ENCODE measurements around the gene FLT1. TPM values are rescaled to one million over a fixed set of nuclear protein-coding genes. Genes with fewer than 3 reads are reported as not detected.

The FLT1 gene
- total and polyA plus RNA-seq, 9 donors, result 13.2 to 17.3 (median 15.8) TPM

- no peak overlapping the region for H3K4me3 ChIP-seq (ENCODE audit: low read length)
- H3K27ac ChIP-seq (ENCODE audit: low read length), result no peak overlapping the region
- DNase-seq, result no peak
- H3K4me1 ChIP-seq (ENCODE audit: control insufficient read depth, insufficient read depth, low read length), result no peaks in the 10 kb centered on the region
- H3K27me3 ChIP-seq (ENCODE audit: control insufficient read depth, insufficient read depth, low read length), result no peaks in the 10 kb centered on the region
- H3K36me3 ChIP-seq (ENCODE audit: control insufficient read depth, insufficient read depth, low read length), result no peaks in the 10 kb centered on the region
- no peaks in the 10 kb centered on the region for H3K9me3 ChIP-seq (replicated peaks; ENCODE audit: control insufficient read depth, low read depth, low read length)
- WGBS (ENCODE audit: insufficient coverage), result 76% methylated on average over 2 of the region's 7 CpGs
Measured at GRCh38 chr13:28401303-28402056, 93.4 kb downstream of the FLT1 start.

- H3K9me3 ChIP-seq (replicated peaks; ENCODE audit: control insufficient read depth, low read depth, low read length), result no peaks in the 10 kb centered on the region
- H3K36me3 ChIP-seq (ENCODE audit: control insufficient read depth, insufficient read depth, low read length), result no peaks in the 10 kb centered on the region
- no peaks in the 10 kb centered on the region for H3K27me3 ChIP-seq (ENCODE audit: control insufficient read depth, insufficient read depth, low read length)
- no peak overlapping the region for H3K27ac ChIP-seq (ENCODE audit: low read length)
- WGBS (ENCODE audit: insufficient coverage), result 38% methylated on average over 2 of the region's 2 CpGs
- H3K4me1 ChIP-seq (ENCODE audit: control insufficient read depth, insufficient read depth, low read length), result peaks cover 3% of the 10 kb centered on the region
- DNase-seq, result no peak
- no peak overlapping the region for H3K4me3 ChIP-seq (ENCODE audit: low read length)
Measured at GRCh38 chr13:28396053-28396452, 98.9 kb downstream of the FLT1 start.

- no peak overlapping the region for H3K27ac ChIP-seq (ENCODE audit: low read length)
- no peaks in the 10 kb centered on the region for H3K27me3 ChIP-seq (ENCODE audit: control insufficient read depth, insufficient read depth, low read length)
- DNase-seq, result peak; percentile 20
- 73% methylated on average over 3 of the region's 4 CpGs for WGBS (ENCODE audit: insufficient coverage)
- H3K9me3 ChIP-seq (replicated peaks; ENCODE audit: control insufficient read depth, low read depth, low read length), result no peaks in the 10 kb centered on the region
- peaks cover 3% of the 10 kb centered on the region for H3K4me1 ChIP-seq (ENCODE audit: control insufficient read depth, insufficient read depth, low read length)
- no peak overlapping the region for H3K4me3 ChIP-seq (ENCODE audit: low read length)
- H3K36me3 ChIP-seq (ENCODE audit: control insufficient read depth, insufficient read depth, low read length), result no peaks in the 10 kb centered on the region
Measured at GRCh38 chr13:28394422-28394821, 100.5 kb downstream of the FLT1 start.

GRCh38 chr13:28392896-28393505 is 101.9 kb downstream of the FLT1 start:
- Histone ChIP-seq H3K36me3 (ENCODE audit: control insufficient read depth, insufficient read depth, low read length) (no peaks in the 10 kb centered on the region), H3K9me3 (replicated peaks; ENCODE audit: control insufficient read depth, low read depth, low read length) (no peaks in the 10 kb centered on the region), H3K4me1 (ENCODE audit: control insufficient read depth, insufficient read depth, low read length) (peaks cover 3% of the 10 kb centered on the region), H3K27ac (ENCODE audit: low read length) (peak overlapping the region; percentile 6), H3K27me3 (ENCODE audit: control insufficient read depth, insufficient read depth, low read length) (no peaks in the 10 kb centered on the region), H3K4me3 (ENCODE audit: low read length) (no peak overlapping the region)
- no peak for DNase-seq
- WGBS (ENCODE audit: insufficient coverage), result 79% methylated on average over 3 of the region's 5 CpGs

GRCh38 chr13:28392428-28392827 is 102.5 kb downstream of the FLT1 start:
- DNase-seq, result peak; percentile 19

GRCh38 chr13:28387740-28388501 is 107.0 kb downstream of the FLT1 start:
- Histone ChIP-seq H3K4me1 (ENCODE audit: control insufficient read depth, insufficient read depth, low read length) (no peaks in the 10 kb centered on the region), H3K9me3 (replicated peaks; ENCODE audit: control insufficient read depth, low read depth, low read length) (no peaks in the 10 kb centered on the region), H3K27me3 (ENCODE audit: control insufficient read depth, insufficient read depth, low read length) (no peaks in the 10 kb centered on the region), H3K36me3 (ENCODE audit: control insufficient read depth, insufficient read depth, low read length) (no peaks in the 10 kb centered on the region), H3K27ac (ENCODE audit: low read length) (no peak overlapping the region), H3K4me3 (ENCODE audit: low read length) (no peak overlapping the region)
- 28% methylated on average over 3 of the region's 4 CpGs for WGBS (ENCODE audit: insufficient coverage)
- no peak for DNase-seq

More at GRCh38 chr13:28392428-28392827, 102.5 kb downstream of the FLT1 start:
- Histone ChIP-seq H3K36me3 (ENCODE audit: control insufficient read depth, insufficient read depth, low read length) (no peaks in the 10 kb centered on the region), H3K27ac (ENCODE audit: low read length) (peak overlapping the region; percentile 6), H3K27me3 (ENCODE audit: control insufficient read depth, insufficient read depth, low read length) (no peaks in the 10 kb centered on the region), H3K4me1 (ENCODE audit: control insufficient read depth, insufficient read depth, low read length) (peaks cover 3% of the 10 kb centered on the region), H3K4me3 (ENCODE audit: low read length) (no peak overlapping the region), H3K9me3 (replicated peaks; ENCODE audit: control insufficient read depth, low read depth, low read length) (no peaks in the 10 kb centered on the region)
- no CpG with 5 or more reads among the region's 2 CpGs for WGBS (ENCODE audit: insufficient coverage)

- Histone ChIP-seq H3K27ac (ENCODE audit: low read length) (no peak overlapping the region), H3K27me3 (ENCODE audit: control insufficient read depth, insufficient read depth, low read length) (no peaks in the 10 kb centered on the region), H3K9me3 (replicated peaks; ENCODE audit: control insufficient read depth, low read depth, low read length) (no peaks in the 10 kb centered on the region), H3K4me3 (ENCODE audit: low read length) (no peak overlapping the region), H3K4me1 (ENCODE audit: control insufficient read depth, insufficient read depth, low read length) (no peaks in the 10 kb centered on the region), H3K36me3 (ENCODE audit: control insufficient read depth, insufficient read depth, low read length) (no peaks in the 10 kb centered on the region)
- DNase-seq, result no peak
- no CpG with 5 or more reads among the region's 1 CpG for WGBS (ENCODE audit: insufficient coverage)
Measured at GRCh38 chr13:28385362-28385761, 109.6 kb downstream of the FLT1 start.

GRCh38 chr13:28384789-28385188 is 110.1 kb downstream of the FLT1 start:
- Histone ChIP-seq H3K27ac (ENCODE audit: low read length) (no peak overlapping the region), H3K4me3 (ENCODE audit: low read length) (no peak overlapping the region), H3K4me1 (ENCODE audit: control insufficient read depth, insufficient read depth, low read length) (no peaks in the 10 kb centered on the region), H3K9me3 (replicated peaks; ENCODE audit: control insufficient read depth, low read depth, low read length) (no peaks in the 10 kb centered on the region), H3K36me3 (ENCODE audit: control insufficient read depth, insufficient read depth, low read length) (no peaks in the 10 kb centered on the region), H3K27me3 (ENCODE audit: control insufficient read depth, insufficient read depth, low read length) (no peaks in the 10 kb centered on the region)
- DNase-seq, result no peak
- WGBS (ENCODE audit: insufficient coverage), result 85% methylated on average over 3 of the region's 4 CpGs

- Histone ChIP-seq H3K27ac (ENCODE audit: low read length) (no peak overlapping the region), H3K4me1 (ENCODE audit: control insufficient read depth, insufficient read depth, low read length) (no peaks in the 10 kb centered on the region), H3K27me3 (ENCODE audit: control insufficient read depth, insufficient read depth, low read length) (no peaks in the 10 kb centered on the region), H3K4me3 (ENCODE audit: low read length) (no peak overlapping the region), H3K36me3 (ENCODE audit: control insufficient read depth, insufficient read depth, low read length) (no peaks in the 10 kb centered on the region), H3K9me3 (replicated peaks; ENCODE audit: control insufficient read depth, low read depth, low read length) (no peaks in the 10 kb centered on the region)
- no CpG with 5 or more reads among the region's 3 CpGs for WGBS (ENCODE audit: insufficient coverage)
- no peak for DNase-seq
Measured at GRCh38 chr13:28380319-28380718, 114.6 kb downstream of the FLT1 start.

- Histone ChIP-seq H3K4me3 (ENCODE audit: low read length) (no peak overlapping the region), H3K9me3 (replicated peaks; ENCODE audit: control insufficient read depth, low read depth, low read length) (no peaks in the 10 kb centered on the region), H3K36me3 (ENCODE audit: control insufficient read depth, insufficient read depth, low read length) (no peaks in the 10 kb centered on the region), H3K27me3 (ENCODE audit: control insufficient read depth, insufficient read depth, low read length) (no peaks in the 10 kb centered on the region), H3K27ac (ENCODE audit: low read length) (no peak overlapping the region), H3K4me1 (ENCODE audit: control insufficient read depth, insufficient read depth, low read length) (no peaks in the 10 kb centered on the region)
- WGBS (ENCODE audit: insufficient coverage), result 72% methylated on average over 11 of the region's 12 CpGs
- DNase-seq, result no peak
Measured at GRCh38 chr13:28379371-28380083, 115.4 kb downstream of the FLT1 start.

All from muscle of leg (tissue), 11 donors.